Dendritic cell treated with granulocyte-macrophage colony-stimulating factor and Interleukin-4, amounts not matched to agents 40 ng/mL and 50 ng/mL, for 4 days (primary cell): ENCODE data around the gene AQP1.

Source experiments
- H3K27ac Mint-ChIP-seq: one replicate; pipeline ENCODE4 v1.8.0; 2022; ENCODE audit warnings: mild to moderate bottlenecking, mixed read lengths
- H3K27me3 Mint-ChIP-seq: one replicate; pipeline ENCODE4 v1.8.0; 2022; ENCODE audit warnings: mild to moderate bottlenecking, mixed read lengths
- H3K36me3 Mint-ChIP-seq: one replicate; pipeline ENCODE4 v1.8.0; 2022; ENCODE audit warnings: low read depth, mixed read lengths
- H3K4me1 Mint-ChIP-seq: one replicate; pipeline ENCODE4 v1.8.0; 2022; ENCODE audit warnings: low read depth, mixed read lengths
- H3K4me3 Mint-ChIP-seq: one replicate; pipeline ENCODE4 v1.8.0; 2022; ENCODE audit warnings: mild to moderate bottlenecking, moderate library complexity, mixed read lengths
- H3K9me3 Mint-ChIP-seq: one replicate; pipeline ENCODE4 v1.8.0; 2022; ENCODE audit warnings: mixed read lengths
- intact Hi-C: fragments of 100-400 bp; cut with micrococcal nuclease; formaldehyde crosslinking; loops from one replicate; pipeline ENCODE4 v1.15.0; 2022

AQP1 gene

GRCh38 chr7:30914596-30914995 is 2.9 kb downstream of the AQP1 start:
- intact Hi-C loops: no loop called here
- Mint-ChIP-seq H3K36me3 (no peaks in the 10 kb centered on the region), H3K4me3 (no peak overlapping the region), H3K27ac (no peak overlapping the region), H3K27me3 (no peaks in the 10 kb centered on the region), H3K4me1 (peaks cover 6% of the 10 kb centered on the region), H3K9me3 (no peaks in the 10 kb centered on the region)

GRCh38 chr7:30915005-30915601 is 3.5 kb downstream of the AQP1 start:
- intact Hi-C loops: no loop called here
- peaks cover 6% of the 10 kb centered on the region for H3K4me1 Mint-ChIP-seq
- no peak overlapping the region for H3K4me3 Mint-ChIP-seq
- no peak overlapping the region for H3K27ac Mint-ChIP-seq
- H3K27me3 Mint-ChIP-seq: no peaks in the 10 kb centered on the region
- no peaks in the 10 kb centered on the region for H3K36me3 Mint-ChIP-seq
- H3K9me3 Mint-ChIP-seq: no peaks in the 10 kb centered on the region

- Mint-ChIP-seq H3K9me3 (no peaks in the 10 kb centered on the region), H3K27me3 (no peaks in the 10 kb centered on the region), H3K27ac (no peak overlapping the region), H3K36me3 (no peaks in the 10 kb centered on the region), H3K4me1 (peaks cover 6% of the 10 kb centered on the region), H3K4me3 (no peak overlapping the region)
- intact Hi-C loops: no loop called here
Observed at GRCh38 chr7:30915751-30916150, 4.1 kb downstream of the AQP1 start.

- Mint-ChIP-seq H3K4me3 (no peak overlapping the region), H3K27ac (no peak overlapping the region), H3K9me3 (no peaks in the 10 kb centered on the region), H3K36me3 (no peaks in the 10 kb centered on the region), H3K4me1 (peaks cover 6% of the 10 kb centered on the region), H3K27me3 (no peaks in the 10 kb centered on the region)
- intact Hi-C loops: no loop called here
Observed at GRCh38 chr7:30916255-30916654, 4.6 kb downstream of the AQP1 start.

GRCh38 chr7:30916767-30917166 is 5.1 kb downstream of the AQP1 start:
- H3K4me1 Mint-ChIP-seq: peaks cover 6% of the 10 kb centered on the region
- no peak overlapping the region for H3K4me3 Mint-ChIP-seq

GRCh38 chr7:30917216-30917893 is 5.7 kb downstream of the AQP1 start:
- H3K4me3 Mint-ChIP-seq: no peak overlapping the region
- H3K36me3 Mint-ChIP-seq: no peaks in the 10 kb centered on the region

More at GRCh38 chr7:30916767-30917166, 5.1 kb downstream of the AQP1 start:
- intact Hi-C loops: no loop called here
- no peak overlapping the region for H3K27ac Mint-ChIP-seq
- no peaks in the 10 kb centered on the region for H3K9me3 Mint-ChIP-seq
- no peaks in the 10 kb centered on the region for H3K36me3 Mint-ChIP-seq
- no peaks in the 10 kb centered on the region for H3K27me3 Mint-ChIP-seq

GRCh38 chr7:30918676-30919075 is 7.0 kb downstream of the AQP1 start:
- Mint-ChIP-seq H3K4me1 (peaks cover 6% of the 10 kb centered on the region), H3K27ac (no peak overlapping the region), H3K9me3 (no peaks in the 10 kb centered on the region), H3K36me3 (no peaks in the 10 kb centered on the region), H3K4me3 (no peak overlapping the region), H3K27me3 (no peaks in the 10 kb centered on the region)
- intact Hi-C loops: no loop called here

More at GRCh38 chr7:30917216-30917893, 5.7 kb downstream of the AQP1 start:
- intact Hi-C loops: no loop called here
- Mint-ChIP-seq H3K27me3 (no peaks in the 10 kb centered on the region), H3K9me3 (no peaks in the 10 kb centered on the region), H3K27ac (no peak overlapping the region), H3K4me1 (peaks cover 6% of the 10 kb centered on the region)

- Mint-ChIP-seq H3K4me3 (no peak overlapping the region), H3K4me1 (no peaks in the 10 kb centered on the region), H3K27ac (no peak overlapping the region), H3K36me3 (no peaks in the 10 kb centered on the region), H3K9me3 (no peaks in the 10 kb centered on the region), H3K27me3 (no peaks in the 10 kb centered on the region)
- intact Hi-C loops: no loop called here
Observed at GRCh38 chr7:30920021-30920583, 8.4 kb downstream of the AQP1 start.

GRCh38 chr7:30920584-30921539 is 9.2 kb downstream of the AQP1 start:
- Mint-ChIP-seq H3K4me3 (no peak overlapping the region), H3K36me3 (no peaks in the 10 kb centered on the region), H3K27me3 (no peaks in the 10 kb centered on the region), H3K4me1 (no peaks in the 10 kb centered on the region), H3K27ac (no peak overlapping the region), H3K9me3 (no peaks in the 10 kb centered on the region)
- intact Hi-C loops: no loop called here

- Mint-ChIP-seq H3K4me3 (no peak overlapping the region), H3K9me3 (no peaks in the 10 kb centered on the region), H3K27ac (no peak overlapping the region), H3K4me1 (no peaks in the 10 kb centered on the region), H3K36me3 (no peaks in the 10 kb centered on the region), H3K27me3 (no peaks in the 10 kb centered on the region)
- intact Hi-C loops: no loop called here
Observed at GRCh38 chr7:30921540-30922401, 10.1 kb downstream of the AQP1 start.

- intact Hi-C loops: no loop called here
- H3K9me3 Mint-ChIP-seq: no peaks in the 10 kb centered on the region
- no peaks in the 10 kb centered on the region for H3K36me3 Mint-ChIP-seq
- H3K27ac Mint-ChIP-seq: no peak overlapping the region
- no peaks in the 10 kb centered on the region for H3K4me1 Mint-ChIP-seq
- no peak overlapping the region for H3K4me3 Mint-ChIP-seq
- H3K27me3 Mint-ChIP-seq: no peaks in the 10 kb centered on the region
Observed at GRCh38 chr7:30922596-30922995, 10.9 kb downstream of the AQP1 start.

- Mint-ChIP-seq H3K27ac (no peak overlapping the region), H3K27me3 (no peaks in the 10 kb centered on the region), H3K4me1 (no peaks in the 10 kb centered on the region), H3K9me3 (no peaks in the 10 kb centered on the region), H3K36me3 (no peaks in the 10 kb centered on the region), H3K4me3 (no peak overlapping the region)
- intact Hi-C loops: no loop called here
Observed at GRCh38 chr7:30923009-30923773, 11.5 kb downstream of the AQP1 start.
